Neural crest cell (in vitro differentiated cells): ENCODE results near the gene PPFIA3. TPM values are rescaled to one million over a fixed set of nuclear protein-coding genes. Genes with fewer than 3 reads are reported as not detected.
A peak's percentile ranks its signal among the peaks of the same experiment; 100 is the strongest.
"Not testable (repeated sequence)": the region's sequence is repeated elsewhere in the genome, so short reads cannot be mapped to it uniquely, and the experiment has no call there.

Experiments used
- DNase-seq: peaks from one replicate; pipeline ENCODE4 v3.0.0; 2021; ENCODE audit warnings: low read depth, mixed read lengths, low spot score
- H3K27ac Mint-ChIP-seq: one replicate; pipeline ENCODE4 v1.8.0; 2021; ENCODE audit warnings: mild to moderate bottlenecking, mixed read lengths; ENCODE audit not compliant: unreplicated experiment
- H3K27me3 Mint-ChIP-seq: 2 replicates; pipeline ENCODE4 v1.8.0; 2021; ENCODE audit warnings: low read depth, mild to moderate bottlenecking, mixed read lengths
- H3K36me3 Mint-ChIP-seq: 2 replicates; pipeline ENCODE4 v1.8.0; 2021; ENCODE audit warnings: low read depth, mild to moderate bottlenecking, mixed read lengths
- H3K4me1 Mint-ChIP-seq: 2 replicates; pipeline ENCODE4 v1.8.0; 2021; ENCODE audit warnings: mixed read lengths
- H3K4me3 Mint-ChIP-seq: one replicate; pipeline ENCODE4 v1.8.0; 2021; ENCODE audit warnings: mild to moderate bottlenecking, mixed read lengths
- H3K9me3 Mint-ChIP-seq: 2 replicates; pipeline ENCODE4 v1.8.0; 2021; ENCODE audit warnings: mixed read lengths
- total RNA-seq: library from RNA; stranded (reverse); gene quantifications from 2 replicates; pipeline ENCODE4 v1.2.1, GENCODE V29; 2021
- TF ChIP-seq, protein P1 (sequence below): fragments of 200-600 bp; sonication (generic); conservative IDR thresholded peaks from 2 replicates; pipeline ENCODE4 v1.5.0; 2021; ENCODE audit warnings: antibody characterized with exemption, mild to moderate bottlenecking

PPFIA3 gene
- total RNA-seq, 1 donor from 2014 or later: 22.7 TPM

DNA sequence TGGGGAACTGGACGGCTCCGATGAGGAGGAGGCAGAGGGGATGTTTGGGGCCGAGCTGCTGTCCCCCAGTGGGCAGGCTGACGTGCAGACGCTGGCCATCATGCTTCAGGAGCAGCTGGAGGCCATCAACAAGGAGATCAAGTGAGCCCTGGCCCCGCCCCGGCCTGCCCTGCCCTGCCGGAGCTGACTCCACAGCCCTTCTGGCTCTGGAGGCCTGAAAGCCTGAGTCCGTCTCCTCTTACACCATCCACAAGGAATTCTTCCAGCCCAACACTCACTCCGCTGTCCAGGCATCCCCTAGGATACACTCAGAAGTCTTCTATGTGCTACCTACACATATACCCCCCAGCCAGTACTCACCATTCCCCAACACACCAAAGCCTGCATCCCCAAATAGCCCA is 17.4 kb downstream of the PPFIA3 start:
- no peak overlapping the region for H3K4me3 Mint-ChIP-seq
- no peak for DNase-seq
- H3K27ac Mint-ChIP-seq: no peak overlapping the region
- H3K4me1 Mint-ChIP-seq: peaks cover 14% of the 10 kb centered on the region
- no peaks in the 10 kb centered on the region for H3K27me3 Mint-ChIP-seq
- H3K36me3 Mint-ChIP-seq: peaks cover 8% of the 10 kb centered on the region
- TF ChIP-seq, protein P1, sequence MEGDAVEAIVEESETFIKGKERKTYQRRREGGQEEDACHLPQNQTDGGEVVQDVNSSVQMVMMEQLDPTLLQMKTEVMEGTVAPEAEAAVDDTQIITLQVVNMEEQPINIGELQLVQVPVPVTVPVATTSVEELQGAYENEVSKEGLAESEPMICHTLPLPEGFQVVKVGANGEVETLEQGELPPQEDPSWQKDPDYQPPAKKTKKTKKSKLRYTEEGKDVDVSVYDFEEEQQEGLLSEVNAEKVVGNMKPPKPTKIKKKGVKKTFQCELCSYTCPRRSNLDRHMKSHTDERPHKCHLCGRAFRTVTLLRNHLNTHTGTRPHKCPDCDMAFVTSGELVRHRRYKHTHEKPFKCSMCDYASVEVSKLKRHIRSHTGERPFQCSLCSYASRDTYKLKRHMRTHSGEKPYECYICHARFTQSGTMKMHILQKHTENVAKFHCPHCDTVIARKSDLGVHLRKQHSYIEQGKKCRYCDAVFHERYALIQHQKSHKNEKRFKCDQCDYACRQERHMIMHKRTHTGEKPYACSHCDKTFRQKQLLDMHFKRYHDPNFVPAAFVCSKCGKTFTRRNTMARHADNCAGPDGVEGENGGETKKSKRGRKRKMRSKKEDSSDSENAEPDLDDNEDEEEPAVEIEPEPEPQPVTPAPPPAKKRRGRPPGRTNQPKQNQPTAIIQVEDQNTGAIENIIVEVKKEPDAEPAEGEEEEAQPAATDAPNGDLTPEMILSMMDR: no peak
- peaks cover 4% of the 10 kb centered on the region for H3K9me3 Mint-ChIP-seq

DNA sequence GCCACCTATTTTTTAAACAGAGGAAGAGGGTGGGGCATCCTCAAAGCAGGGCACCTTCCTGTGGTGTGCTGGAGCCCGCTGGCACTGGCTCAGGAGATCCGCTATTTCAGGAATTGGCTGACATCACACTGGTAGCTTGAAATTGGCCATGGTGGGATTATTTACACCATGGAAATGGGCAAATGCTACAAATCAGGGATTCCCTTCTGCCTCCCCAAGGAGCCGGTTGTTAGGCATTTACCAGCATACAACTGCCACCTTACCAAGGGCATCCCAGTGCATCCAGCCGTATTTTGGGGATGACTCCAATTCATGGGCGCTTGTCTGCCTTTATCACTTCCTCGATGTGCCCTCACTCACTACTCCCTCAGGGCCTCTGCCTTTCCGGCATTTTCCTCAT is 21.6 kb downstream of the PPFIA3 start:
- no peak overlapping the region for H3K4me3 Mint-ChIP-seq
- peaks cover 4% of the 10 kb centered on the region for H3K9me3 Mint-ChIP-seq
- TF ChIP-seq, protein P1: no peak
- H3K27ac Mint-ChIP-seq: no peak overlapping the region
- DNase-seq: no peak
- H3K36me3 Mint-ChIP-seq: peaks cover 8% of the 10 kb centered on the region
- peaks cover 36% of the 10 kb centered on the region for H3K4me1 Mint-ChIP-seq
- H3K27me3 Mint-ChIP-seq: no peaks in the 10 kb centered on the region

DNA sequence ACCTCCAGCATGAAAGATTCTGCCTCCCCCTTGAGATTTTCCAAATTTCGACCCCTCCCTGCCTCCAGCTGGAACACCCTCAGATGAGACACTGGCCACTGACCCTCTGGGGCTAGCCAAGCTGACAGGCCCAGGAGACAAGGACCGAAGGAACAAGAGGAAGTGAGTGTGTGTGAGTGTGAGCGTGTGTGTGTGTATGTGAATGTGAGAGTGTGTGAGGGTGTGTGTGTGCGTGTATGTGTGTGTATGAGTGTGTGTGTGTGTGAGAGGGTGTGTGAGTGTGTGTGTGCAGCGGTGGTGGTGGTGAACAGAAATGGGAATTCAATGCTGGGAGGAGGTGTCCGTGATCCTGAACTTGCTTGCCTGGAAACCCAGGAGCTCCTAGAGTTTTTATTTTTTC is 22.0 kb downstream of the PPFIA3 start:
- no peak overlapping the region for H3K27ac Mint-ChIP-seq
- TF ChIP-seq, protein P1: no peak
- peak overlapping the region; percentile 6 for H3K4me3 Mint-ChIP-seq
- DNase-seq: no peak
- H3K36me3 Mint-ChIP-seq: peaks cover 8% of the 10 kb centered on the region
- H3K9me3 Mint-ChIP-seq: peaks cover 4% of the 10 kb centered on the region
- peaks cover 39% of the 10 kb centered on the region for H3K4me1 Mint-ChIP-seq
- peaks cover 2% of the 10 kb centered on the region for H3K27me3 Mint-ChIP-seq

DNA sequence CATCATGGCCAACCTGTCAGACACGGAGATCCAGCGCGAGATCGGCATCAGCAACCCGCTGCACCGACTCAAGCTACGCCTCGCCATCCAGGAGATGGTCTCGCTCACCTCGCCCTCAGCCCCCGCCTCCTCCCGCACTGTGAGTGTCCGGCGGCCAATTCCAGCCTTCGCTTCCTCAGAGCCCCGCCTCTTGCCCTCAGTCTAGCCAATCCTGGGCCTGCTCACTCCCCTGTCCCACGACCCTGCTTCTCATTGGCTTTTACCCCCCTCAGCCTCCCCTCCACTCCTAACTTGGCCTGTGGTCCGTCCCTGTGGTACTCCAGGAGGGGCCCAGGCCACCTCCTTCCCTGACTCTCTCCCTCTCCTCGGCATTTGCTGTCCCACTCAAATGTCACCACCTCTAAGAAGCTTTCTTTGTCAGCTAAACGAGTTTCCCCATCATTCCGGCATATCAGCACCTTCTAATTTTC is 23.6 kb downstream of the PPFIA3 start:
- Mint-ChIP-seq H3K36me3 (no peaks in the 10 kb centered on the region), H3K27me3 (peaks cover 2% of the 10 kb centered on the region), H3K27ac (no peak overlapping the region), H3K4me3 (peak overlapping the region; percentile 90), H3K4me1 (peaks cover 38% of the 10 kb centered on the region), H3K9me3 (no peaks in the 10 kb centered on the region)
- TF ChIP-seq, protein P1: no peak
- peak; percentile 90 for DNase-seq

- TF ChIP-seq, protein P1: peak; percentile 95
- Mint-ChIP-seq H3K9me3 (no peaks in the 10 kb centered on the region), H3K27me3 (peaks cover 10% of the 10 kb centered on the region), H3K4me1 (peaks cover 58% of the 10 kb centered on the region), H3K36me3 (no peaks in the 10 kb centered on the region), H3K27ac (peak overlapping the region; percentile 90), H3K4me3 (peak overlapping the region; percentile 90)
- DNase-seq: peak; percentile 86
Measured at GRCh38 chr19:49145573-49146407, 26.4 kb downstream of the PPFIA3 start.

DNA sequence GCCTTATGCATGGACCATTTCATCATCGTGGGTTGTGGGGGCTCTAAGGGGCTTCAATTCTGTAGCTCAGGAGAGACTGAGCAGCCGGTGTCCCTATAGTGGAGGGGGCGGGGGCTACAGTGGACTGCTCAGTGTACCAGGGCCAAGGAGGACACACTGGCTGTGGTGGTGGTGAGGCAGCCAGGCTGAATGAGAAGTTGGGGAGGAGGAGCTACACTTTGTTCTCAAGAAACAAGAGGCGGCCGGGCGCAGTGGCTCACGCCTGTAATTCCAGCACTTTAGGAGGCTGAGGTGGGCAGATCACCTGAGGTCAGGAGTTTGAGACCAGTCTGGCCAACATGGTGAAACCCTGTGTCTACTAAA is 27.0 kb downstream of the PPFIA3 start:
- peak overlapping the region; percentile 90 for H3K4me3 Mint-ChIP-seq
- DNase-seq, H3K36me3 Mint-ChIP-seq, H3K9me3 Mint-ChIP-seq: not testable (repeated sequence)
- peak overlapping the region; percentile 85 for H3K27ac Mint-ChIP-seq
- peaks cover 12% of the 10 kb centered on the region for H3K27me3 Mint-ChIP-seq
- peaks cover 56% of the 10 kb centered on the region for H3K4me1 Mint-ChIP-seq
